ENCODE results near the gene GPR180.

GPR180 gene

GRCh38 chr13:94601446-94602431 lies at the start of gene GPR180:
GPR180 (plus strand) TSS chr13:94601857; CDS start chr13:94601928, 71 bp downstream.
- peak; percentile 98 for DNase-seq

GRCh38 chr13:94552095-94552494 lies 49.6 kb upstream of the GPR180 start:
- DNase-seq: no peak

- no peak for DNase-seq
Observed at GRCh38 chr13:94553766-94554165, 47.9 kb upstream of the GPR180 start.

GRCh38 chr13:94556041-94556440 lies 45.6 kb upstream of the GPR180 start:
- no peak for DNase-seq

GRCh38 chr13:94556621-94557020 lies 45.0 kb upstream of the GPR180 start:
- no peak for DNase-seq

- DNase-seq: no peak
Observed at GRCh38 chr13:94557684-94558235, 43.9 kb upstream of the GPR180 start.

- no peak for DNase-seq
Observed at GRCh38 chr13:94558716-94559115, 42.9 kb upstream of the GPR180 start.

GRCh38 chr13:94559222-94559795 lies 42.3 kb upstream of the GPR180 start:
- no peak for DNase-seq

GRCh38 chr13:94560116-94560515 lies 41.5 kb upstream of the GPR180 start:
- no peak for DNase-seq

- no peak for DNase-seq
Observed at GRCh38 chr13:94561126-94561525, 40.5 kb upstream of the GPR180 start.

GRCh38 chr13:94567581-94567980 lies 34.1 kb upstream of the GPR180 start:
- no peak for DNase-seq

- DNase-seq: no peak
Observed at GRCh38 chr13:94568443-94568842, 33.2 kb upstream of the GPR180 start.

- no peak for DNase-seq
Observed at GRCh38 chr13:94569615-94570014, 32.0 kb upstream of the GPR180 start.

- no peak for DNase-seq
Observed at GRCh38 chr13:94579063-94579462, 22.6 kb upstream of the GPR180 start.

GRCh38 chr13:94583926-94584325 lies 17.7 kb upstream of the GPR180 start:
- no peak for DNase-seq

- DNase-seq: no peak
Observed at GRCh38 chr13:94585543-94586101, 16.0 kb upstream of the GPR180 start.

GRCh38 chr13:94586371-94586770 lies 15.3 kb upstream of the GPR180 start:
- DNase-seq: no peak

GRCh38 chr13:94588541-94588940 lies 13.1 kb upstream of the GPR180 start:
- no peak for DNase-seq

- DNase-seq: no peak
Observed at GRCh38 chr13:94590744-94591143, 10.9 kb upstream of the GPR180 start.

GRCh38 chr13:94595001-94595949 lies 6.4 kb upstream of the GPR180 start:
- DNase-seq: no peak

- peak; percentile 52 for DNase-seq
Observed at GRCh38 chr13:94595950-94596574, 5.6 kb upstream of the GPR180 start, which contains the start of gene TGDS. TGDS (minus strand) TSS chr13:94596152; CDS start chr13:94596136, 16 bp downstream.

- DNase-seq: no peak
Observed at GRCh38 chr13:94596575-94596971, 5.1 kb upstream of the GPR180 start.

All from NCI-H1436 treated with DMSO at 0.1 percent for 48 hours (cell line).